IMR-90 (cell line): ENCODE measurements around the gene PRRC2B. TPM values are rescaled to one million over a fixed set of nuclear protein-coding genes. Genes with fewer than 3 reads are reported as not detected.

Experiments used
- ATAC-seq: fragments of 200-7000 bp; cut with Tn5 transposase; 2 replicates; pipeline ENCODE4 v1.9.1; 2020; ENCODE audit warnings: low read depth, mild to moderate bottlenecking, moderate library complexity
- BruUV-seq: library from RNA; stranded (reverse); fragments of 400-500 nt; replicated peaks from 2 replicates; lab custom pipeline; 2021; lab: Mats Ljungman, UMichigan
- CTCF ChIA-PET: fragments of 300-600 bp; formaldehyde crosslinking; extraction: SDS; loops from one replicate; lab custom pipeline; 2021; ENCODE audit warnings: antibody characterized with exemption; lab: Yijun Ruan, JAX
- POLR2A ChIA-PET: fragments of 300-600 bp; sonication (Branson Sonifier 250); formaldehyde crosslinking; loops from one replicate; lab custom pipeline; 2022; ENCODE audit warnings: antibody characterized with exemption; ENCODE audit not compliant: unreplicated experiment; lab: Charles Lee
- DNase-seq: peaks from one replicate; pipeline ENCODE4 v3.0.0; 2013
- H2AFZ ChIP-seq: replicated peaks from 2 replicates; pipeline ENCODE3; 2013; ENCODE audit warnings: low read length, mild to moderate bottlenecking; ENCODE audit not compliant: poor library complexity
- H2AK5ac ChIP-seq: 2 replicates; pipeline ENCODE4 v1.6.1; 2013; ENCODE audit warnings: low read depth, low read length, inconsistent platforms
- H2AK9ac ChIP-seq: replicated peaks from 2 replicates; pipeline ENCODE3; 2013; ENCODE audit warnings: mild to moderate bottlenecking, low read depth, low read length, moderate library complexity; ENCODE audit not compliant: poor library complexity
- H2BK120ac ChIP-seq: 2 replicates; pipeline ENCODE4 v1.6.1; 2013; ENCODE audit warnings: low read depth, low read length, inconsistent platforms
- H2BK15ac ChIP-seq: 3 replicates; pipeline ENCODE4 v1.6.1; 2013; ENCODE audit warnings: low read depth, low read length, inconsistent platforms
- H2BK20ac ChIP-seq: 2 replicates; pipeline ENCODE4 v1.6.1; 2013; ENCODE audit warnings: low read depth, mild to moderate bottlenecking, inconsistent platforms, low read length, moderate library complexity
- H2BK5ac ChIP-seq: 2 replicates; pipeline ENCODE4 v1.6.1; 2013; ENCODE audit warnings: mild to moderate bottlenecking, low read depth, low read length, inconsistent platforms; ENCODE audit not compliant: poor library complexity, severe bottlenecking
- H3K14ac ChIP-seq: replicated peaks from 2 replicates; pipeline ENCODE4 v1.6.1; 2013; ENCODE audit warnings: low read depth, low read length, inconsistent platforms
- H3K18ac ChIP-seq: 2 replicates; pipeline ENCODE4 v1.6.1; 2013; ENCODE audit warnings: low read depth, low read length, control low read depth
- H3K23ac ChIP-seq: 2 replicates; pipeline ENCODE4 v1.6.1; 2013; ENCODE audit warnings: low read depth, low read length, inconsistent platforms
- H3K27ac ChIP-seq: 2 replicates; pipeline ENCODE4 v1.5.1; 2013; ENCODE audit warnings: mild to moderate bottlenecking, control low read depth, low read length; ENCODE audit not compliant: insufficient read depth
- H3K27me3 ChIP-seq: 2 replicates; pipeline ENCODE4 v1.6.1; 2013; ENCODE audit warnings: low read length; ENCODE audit not compliant: control insufficient read depth, insufficient read depth
- H3K36me3 ChIP-seq: 2 replicates; pipeline ENCODE4 v1.6.1; 2013; ENCODE audit warnings: low read length, mixed read lengths; ENCODE audit not compliant: control insufficient read depth, insufficient read depth
- H3K4ac ChIP-seq: 2 replicates; pipeline ENCODE4 v1.6.1; 2013; ENCODE audit warnings: low read depth, low read length, inconsistent platforms
- H3K4me1 ChIP-seq: 2 replicates; pipeline ENCODE4 v1.6.1; 2013; ENCODE audit warnings: low read length, mixed read lengths; ENCODE audit not compliant: control insufficient read depth, insufficient read depth
- H3K4me2 ChIP-seq: 2 replicates; pipeline ENCODE4 v1.6.1; 2013; ENCODE audit warnings: low read depth, mild to moderate bottlenecking, control low read depth, low read length, moderate library complexity
- H3K4me3 ChIP-seq: 2 replicates; pipeline ENCODE4 v1.5.1; 2013; ENCODE audit warnings: low read depth, mild to moderate bottlenecking, control low read depth, low read length, moderate library complexity; ENCODE audit not compliant: insufficient read depth
- H3K56ac ChIP-seq: 2 replicates; pipeline ENCODE4 v1.6.1; 2013; ENCODE audit warnings: low read length, inconsistent platforms; ENCODE audit not compliant: insufficient read depth; ENCODE audit errors: extremely low read depth
- H3K79me1 ChIP-seq, 2 experiments: 2 replicates each; pipeline ENCODE4 v1.6.1; 2013; ENCODE audit warnings: low read length in 2 of 2, inconsistent platforms in 1 of 2, low read depth in 1 of 2
- H3K9ac ChIP-seq: 2 replicates; pipeline ENCODE4 v1.6.1; 2013; ENCODE audit warnings: low read depth, low read length, control low read depth
- H3K9me1 ChIP-seq: 2 replicates; pipeline ENCODE4 v1.6.1; 2013; ENCODE audit warnings: low read length, inconsistent platforms; ENCODE audit not compliant: insufficient read depth
- H3K9me3 ChIP-seq: 2 replicates; pipeline ENCODE4 v1.6.1; 2013; ENCODE audit warnings: low read length; ENCODE audit not compliant: control insufficient read depth, insufficient read depth
- H4K20me1 ChIP-seq: 2 replicates; pipeline ENCODE4 v1.6.1; 2013; ENCODE audit warnings: low read length, inconsistent platforms; ENCODE audit not compliant: insufficient read depth
- H4K5ac ChIP-seq: 2 replicates; pipeline ENCODE4 v1.6.1; 2013; ENCODE audit warnings: mild to moderate bottlenecking, low read depth, low read length, control low read depth
- H4K8ac ChIP-seq, 2 experiments: 2 replicates each; pipeline ENCODE4 v1.6.1; 2013; ENCODE audit warnings: low read depth in 2 of 2, low read length in 2 of 2, control low read depth in 1 of 2, inconsistent platforms in 1 of 2
- H4K91ac ChIP-seq: 2 replicates; pipeline ENCODE4 v1.6.1; 2013; ENCODE audit warnings: low read depth, low read length, inconsistent platforms; ENCODE audit not compliant: insufficient read depth
- BHLHE40 ChIP-seq: fragments of 150-350 bp; IDR thresholded peaks from 2 replicates; pipeline ENCODE4 v1.6.1; 2016; ENCODE audit warnings: mild to moderate bottlenecking, low read depth, low read length
- CEBPB ChIP-seq: IDR thresholded peaks from 2 replicates; pipeline ENCODE4 v1.6.1; 2012; ENCODE audit warnings: low read depth, low read length, improper control_type of control experiment
- CTCF ChIP-seq: conservative IDR thresholded peaks from 2 replicates; pipeline ENCODE4 v1.5.1; 2012; ENCODE audit warnings: mild to moderate bottlenecking, low read depth, low read length, improper control_type of control experiment
- FOS ChIP-seq: fragments of 150-350 bp; IDR thresholded peaks from 2 replicates; pipeline ENCODE4 v1.6.1; 2016; ENCODE audit warnings: low read depth, low read length
- MAFK ChIP-seq: IDR thresholded peaks from 2 replicates; pipeline ENCODE4 v1.6.1; 2012; ENCODE audit warnings: low read depth, low read length, improper control_type of control experiment
- MAZ ChIP-seq: IDR thresholded peaks from 2 replicates; pipeline ENCODE4 v1.6.1; 2012; ENCODE audit warnings: low read depth, mild to moderate bottlenecking, low read length, improper control_type of control experiment, moderate library complexity, borderline replicate concordance
- POLR2A ChIP-seq: IDR thresholded peaks from 2 replicates; pipeline ENCODE4 v1.6.1; 2012; ENCODE audit warnings: mild to moderate bottlenecking, low read depth, low read length
- RAD21 ChIP-seq: IDR thresholded peaks from 2 replicates; pipeline ENCODE4 v1.6.1; 2012; ENCODE audit warnings: low read length, improper control_type of control experiment
- RCOR1 ChIP-seq: IDR thresholded peaks from 2 replicates; pipeline ENCODE4 v1.6.1; 2012; ENCODE audit warnings: mild to moderate bottlenecking, low read length, improper control_type of control experiment; ENCODE audit not compliant: insufficient replicate concordance
- RFX5 ChIP-seq: IDR thresholded peaks from 2 replicates; pipeline ENCODE4 v1.8.0; 2012; ENCODE audit warnings: low read depth, mild to moderate bottlenecking, low read length, moderate library complexity
- SMC3 ChIP-seq: fragments of 150-350 bp; IDR thresholded peaks from 2 replicates; pipeline ENCODE4 v1.6.1; 2016; ENCODE audit warnings: low read depth, mild to moderate bottlenecking, antibody characterized with exemption, low read length, moderate library complexity
- WGBS, 2 experiments: methylation state at CpG; one replicate each; pipeline versions ENCODE4 v1.1.5 to v1.1.7; 2013; ENCODE audit warnings: missing lambda C conversion rate in 2 of 2; ENCODE audit not compliant: insufficient read length in 1 of 2; ENCODE audit errors: extremely low coverage in 2 of 2; 5-methylcytosine and 5-hydroxymethylcytosine counted together
- dilution Hi-C: fragments of 300-500 bp; cut with HindIII; formaldehyde crosslinking; loops from one replicate; pipeline ENCODE4 v1.14.3; 2018; ENCODE audit warnings: low sequenced_read_pairs; ENCODE audit not compliant: unreplicated experiment
- in situ Hi-C: fragments of 300-500 bp; cut with MboI; formaldehyde crosslinking; loops from 3 replicates; pipeline ENCODE4 v1.14.3; 2019; ENCODE audit warnings: low sequenced_read_pairs, inconsistent platforms, mixed read lengths
- intact Hi-C: fragments of 100-400 bp; cut with micrococcal nuclease; formaldehyde crosslinking; loops from 2 replicates; pipeline ENCODE4 v1.10.0; 2022
- polyA plus RNA-seq, 3 experiments: library from polyadenylated mRNA; depleted of rRNA; stranded (reverse); fragments of >200 nt; gene quantifications; 2 replicates each; pipeline ENCODE4 v1.2.3, GENCODE V29; 2012; ENCODE audit warnings: low replicate concordance in 1 of 3
- total RNA-seq: library from RNA; depleted of rRNA; stranded (reverse); fragments of >200 nt; gene quantifications from 2 replicates; pipeline ENCODE4 v1.2.3, GENCODE V29; 2012

Gene PRRC2B
- total and polyA plus RNA-seq, 2 of the 4 experiments (the other 2 are of a cell fraction) = 19.4 to 39.1 TPM

- Histone ChIP-seq H4K91ac (no peak overlapping the region), H4K5ac (no peak overlapping the region), H2BK5ac (no peak overlapping the region), H2BK20ac (no peak overlapping the region), H4K20me1 (no peaks in the 10 kb centered on the region), H3K27ac (no peak overlapping the region), H3K9me3 (peaks cover 22% of the 10 kb centered on the region), H3K4me1 (no peaks in the 10 kb centered on the region), H3K79me1 (no peaks in the 10 kb centered on the region), H3K4me2 (no peak overlapping the region), H3K56ac (no peak overlapping the region), H2BK15ac (no peak overlapping the region), H3K23ac (no peak overlapping the region), H2AFZ (no peak overlapping the region), H3K4ac (no peak overlapping the region), H3K9me1 (no peaks in the 10 kb centered on the region), H2AK5ac (no peak overlapping the region), H3K14ac (no peak overlapping the region), H3K27me3 (peaks cover 13% of the 10 kb centered on the region), H3K9ac (no peak overlapping the region), H3K18ac (no peak overlapping the region), H3K36me3 (no peaks in the 10 kb centered on the region), H2AK9ac (no peak overlapping the region), H3K4me3 (no peak overlapping the region), H2BK120ac (no peak overlapping the region), H4K8ac (no peak overlapping the region)
- BruUV-seq = no TSS peak
- in situ Hi-C loops = no loop called here
- WGBS, 2 experiments = no CpG with 5 or more reads among the region's 7 CpGs
- dilution Hi-C loops = no loop called here
- TF ChIP-seq CEBPB (no peak), RAD21 (no peak), RFX5 (no peak), MAZ (no peak), CTCF (no peak), SMC3 (no peak), POLR2A (no peak), BHLHE40 (no peak), RCOR1 (no peak), MAFK (no peak), FOS (no peak)
- DNase-seq (no peak), ATAC-seq (no peak)
- intact Hi-C loops = no loop called here
- ChIA-PET CTCF (no interaction called here), POLR2A (no interaction called here)
Observed at GRCh38 chr9:131539223-131539923, 145.5 kb downstream of the PRRC2B start.
